HepG2 (cell line): ENCODE data around the gene CALR. TPM values are rescaled to one million over a fixed set of nuclear protein-coding genes. Genes with fewer than 3 reads are reported as not detected.

Source experiments
- CSRNP1 ChIP-seq: sonication (generic); formaldehyde crosslinking; IDR thresholded peaks from 2 replicates; pipeline ENCODE4 v1.8.1; 2023; ENCODE audit warnings: mild to moderate bottlenecking, missing genetic modification reagents
- GLI4 ChIP-seq: sonication (generic); formaldehyde crosslinking; IDR thresholded peaks from 2 replicates; pipeline ENCODE4 v1.5.1; 2020; ENCODE audit warnings: missing genetic modification reagents, mild to moderate bottlenecking, moderate library complexity, borderline replicate concordance
- GPN1 ChIP-seq: sonication (generic); formaldehyde crosslinking; IDR thresholded peaks from 2 replicates; pipeline ENCODE4 v1.5.1; 2020; ENCODE audit warnings: missing genetic modification reagents, borderline replicate concordance
- HCFC1 ChIP-seq: fragments of 150-350 bp; IDR thresholded peaks from 2 replicates; pipeline ENCODE4 v1.6.1; 2014; ENCODE audit warnings: low read depth, low read length
- HNRNPL ChIP-seq: fragments of 200-400 bp; formaldehyde crosslinking; IDR thresholded peaks from 2 replicates; pipeline ENCODE4 v1.6.1; 2017; ENCODE audit warnings: mild to moderate bottlenecking, low read depth, low read length
- KDM5A ChIP-seq: fragments of 200-600 bp; sonication (generic); IDR thresholded peaks from 2 replicates; pipeline ENCODE4 v1.7.0; 2018; ENCODE audit warnings: antibody characterized with exemption, mild to moderate bottlenecking, low read length, borderline replicate concordance
- KLF15 ChIP-seq: sonication (generic); formaldehyde crosslinking; IDR thresholded peaks from 2 replicates; pipeline ENCODE4 v1.8.1; 2023; ENCODE audit warnings: borderline replicate concordance, mild to moderate bottlenecking, inconsistent platforms, missing genetic modification reagents, mixed read lengths
- MTF1 ChIP-seq: sonication (generic); formaldehyde crosslinking; IDR thresholded peaks from 2 replicates; pipeline ENCODE4 v1.5.0; 2020; ENCODE audit warnings: missing genetic modification reagents
- NBN ChIP-seq: fragments of 450-650 bp; conservative IDR thresholded peaks from 2 replicates; pipeline ENCODE4 v1.6.1; 2017
- RFX3 ChIP-seq: IDR thresholded peaks from 2 replicates; pipeline ENCODE4 v1.6.1; 2016; ENCODE audit warnings: missing biosample characterization, missing genetic modification reagents
- ZFX ChIP-seq: sonication (generic); formaldehyde crosslinking; IDR thresholded peaks from 2 replicates; pipeline ENCODE4 v1.4.0; 2020; ENCODE audit warnings: mild to moderate bottlenecking, low read depth, missing genetic modification reagents, moderate library complexity
- ZNF703 ChIP-seq: sonication (generic); formaldehyde crosslinking; IDR thresholded peaks from 2 replicates; pipeline ENCODE4 v1.5.1; 2020; ENCODE audit warnings: missing genetic modification reagents, mild to moderate bottlenecking, moderate library complexity, borderline replicate concordance
- ZNF709 ChIP-seq: sonication (generic); formaldehyde crosslinking; IDR thresholded peaks from 2 replicates; pipeline ENCODE4 v1.5.0; 2020; ENCODE audit warnings: mild to moderate bottlenecking, missing genetic modification reagents
- ZNF773 ChIP-seq: sonication (generic); formaldehyde crosslinking; IDR thresholded peaks from 2 replicates; pipeline ENCODE4 v1.4.0; 2020; ENCODE audit warnings: missing genetic modification reagents, borderline replicate concordance
- ZNF83 ChIP-seq: sonication (generic); formaldehyde crosslinking; IDR thresholded peaks from 2 replicates; pipeline ENCODE4 v1.4.0; 2020; ENCODE audit warnings: missing genetic modification reagents, mild to moderate bottlenecking, borderline replicate concordance
- ZNF879 ChIP-seq: sonication (generic); formaldehyde crosslinking; IDR thresholded peaks from 2 replicates; pipeline ENCODE4 v1.8.1; 2023; ENCODE audit warnings: missing genetic modification reagents
- polyA plus RNA-seq, 8 experiments: library from polyadenylated mRNA; depleted of rRNA in 3 of 8; stranded (reverse) in 7 of 8; unstranded in 1 of 8; fragments of >200 nt; fragmentation: Illumina TruSeq in 4 of 8; extraction: Trizol in 4 of 8; gene quantifications; 2 replicates each; pipeline versions ENCODE4 v1.2.1 to v1.2.3, GENCODE V29; 2011 to 2016; ENCODE audit warnings: low read depth in 4 of 8, missing spikeins in 1 of 8, mixed read lengths in 1 of 8; ENCODE audit not compliant: insufficient read depth in 1 of 8
- total RNA-seq, 5 experiments: library from RNA; depleted of rRNA; stranded (reverse); fragments of >200 nt; fragmentation: Illumina TruSeq; extraction: Trizol; gene quantifications; 2 replicates each; pipeline ENCODE4 v1.2.3, GENCODE V29; 2016; ENCODE audit warnings: low read depth in 1 of 5
- TF ChIP-seq, protein P1 (sequence below): sonication (generic); formaldehyde crosslinking; IDR thresholded peaks from 2 replicates; pipeline ENCODE4 v1.9.0; 2021; ENCODE audit warnings: missing genetic modification reagents, mild to moderate bottlenecking, borderline replicate concordance
- TF ChIP-seq, protein P2 (sequence below): sonication (generic); formaldehyde crosslinking; IDR thresholded peaks from 2 replicates; pipeline ENCODE4 v1.5.0; 2020; ENCODE audit warnings: mild to moderate bottlenecking, missing genetic modification reagents
- TF ChIP-seq, protein P3 (sequence below): sonication (generic); formaldehyde crosslinking; IDR thresholded peaks from 2 replicates; pipeline ENCODE4 v1.5.0; 2020; ENCODE audit warnings: missing genetic modification reagents, mild to moderate bottlenecking, borderline replicate concordance
- TF ChIP-seq, protein P4 (sequence below): sonication (generic); formaldehyde crosslinking; IDR thresholded peaks from 2 replicates; pipeline ENCODE4 v1.5.0; 2020; ENCODE audit warnings: mild to moderate bottlenecking, missing genetic modification reagents, moderate library complexity

CALR gene
- total and polyA plus RNA-seq, 2 of the 13 experiments (the other 11 are each of a cell fraction or from before 2014, with no cell fraction given): 898 to 934 TPM

DNA sequence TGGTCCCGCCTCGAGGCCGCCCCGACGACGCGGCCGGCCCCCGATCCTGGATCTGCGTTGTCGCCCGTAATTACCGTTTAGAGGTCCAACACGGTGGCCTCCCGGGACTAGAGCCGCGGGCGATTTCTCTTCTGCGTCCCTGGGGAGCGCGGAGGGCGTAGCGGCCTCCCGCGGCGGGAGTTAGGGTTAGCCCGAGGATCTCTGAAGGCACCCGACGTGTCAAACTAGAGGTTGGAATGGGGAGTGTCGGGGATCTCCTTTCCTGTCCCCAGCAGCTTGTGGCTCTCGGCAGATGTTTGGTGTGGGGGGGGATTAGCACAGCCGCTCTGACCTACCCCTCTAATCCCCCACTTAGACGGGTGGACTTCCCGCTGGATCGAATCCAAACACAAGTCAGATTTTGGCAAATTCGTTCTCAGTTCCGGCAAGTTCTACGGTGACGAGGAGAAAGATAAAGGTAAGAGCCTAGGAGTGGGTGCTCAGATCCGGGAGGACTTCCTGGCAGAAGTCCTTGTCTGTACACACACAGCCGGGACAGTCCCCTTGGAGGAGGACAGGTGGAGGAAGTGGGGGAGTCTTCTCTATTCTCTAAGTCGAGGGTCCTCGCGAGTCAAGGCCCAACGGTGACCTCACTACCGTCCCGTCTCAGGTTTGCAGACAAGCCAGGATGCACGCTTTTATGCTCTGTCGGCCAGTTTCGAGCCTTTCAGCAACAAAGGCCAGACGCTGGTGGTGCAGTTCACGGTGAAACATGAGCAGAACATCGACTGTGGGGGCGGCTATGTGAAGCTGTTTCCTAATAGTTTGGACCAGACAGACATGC, 581 bp downstream of the CALR start (continued):
- TF ChIP-seq KLF15 (no peak), ZFX (CRISPR knock-in tag) (no peak), ZNF879 (CRISPR knock-in tag) (peak; percentile 85), RFX3 (CRISPR knock-in tag) (no peak), CSRNP1 (CRISPR knock-in tag) (no peak), GPN1 (no peak), ZNF709 (CRISPR knock-in tag) (no peak; the same call in 1 of the 2 replicates), ZNF773 (CRISPR knock-in tag) (no peak), HNRNPL (no peak), NBN (no peak), GLI4 (CRISPR knock-in tag) (peak; percentile 17; the same call in 1 of the 2 replicates), ZNF703 (CRISPR knock-in tag) (no peak), ZNF83 (CRISPR knock-in tag) (no peak), KDM5A (peak; percentile 64; the same call in 1 of the 2 replicates), HCFC1 (no peak), MTF1 (no peak)
- TF ChIP-seq, protein P1, sequence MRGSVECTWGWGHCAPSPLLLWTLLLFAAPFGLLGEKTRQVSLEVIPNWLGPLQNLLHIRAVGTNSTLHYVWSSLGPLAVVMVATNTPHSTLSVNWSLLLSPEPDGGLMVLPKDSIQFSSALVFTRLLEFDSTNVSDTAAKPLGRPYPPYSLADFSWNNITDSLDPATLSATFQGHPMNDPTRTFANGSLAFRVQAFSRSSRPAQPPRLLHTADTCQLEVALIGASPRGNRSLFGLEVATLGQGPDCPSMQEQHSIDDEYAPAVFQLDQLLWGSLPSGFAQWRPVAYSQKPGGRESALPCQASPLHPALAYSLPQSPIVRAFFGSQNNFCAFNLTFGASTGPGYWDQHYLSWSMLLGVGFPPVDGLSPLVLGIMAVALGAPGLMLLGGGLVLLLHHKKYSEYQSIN (CRISPR knock-in tag): no peak
- TF ChIP-seq, protein P2, sequence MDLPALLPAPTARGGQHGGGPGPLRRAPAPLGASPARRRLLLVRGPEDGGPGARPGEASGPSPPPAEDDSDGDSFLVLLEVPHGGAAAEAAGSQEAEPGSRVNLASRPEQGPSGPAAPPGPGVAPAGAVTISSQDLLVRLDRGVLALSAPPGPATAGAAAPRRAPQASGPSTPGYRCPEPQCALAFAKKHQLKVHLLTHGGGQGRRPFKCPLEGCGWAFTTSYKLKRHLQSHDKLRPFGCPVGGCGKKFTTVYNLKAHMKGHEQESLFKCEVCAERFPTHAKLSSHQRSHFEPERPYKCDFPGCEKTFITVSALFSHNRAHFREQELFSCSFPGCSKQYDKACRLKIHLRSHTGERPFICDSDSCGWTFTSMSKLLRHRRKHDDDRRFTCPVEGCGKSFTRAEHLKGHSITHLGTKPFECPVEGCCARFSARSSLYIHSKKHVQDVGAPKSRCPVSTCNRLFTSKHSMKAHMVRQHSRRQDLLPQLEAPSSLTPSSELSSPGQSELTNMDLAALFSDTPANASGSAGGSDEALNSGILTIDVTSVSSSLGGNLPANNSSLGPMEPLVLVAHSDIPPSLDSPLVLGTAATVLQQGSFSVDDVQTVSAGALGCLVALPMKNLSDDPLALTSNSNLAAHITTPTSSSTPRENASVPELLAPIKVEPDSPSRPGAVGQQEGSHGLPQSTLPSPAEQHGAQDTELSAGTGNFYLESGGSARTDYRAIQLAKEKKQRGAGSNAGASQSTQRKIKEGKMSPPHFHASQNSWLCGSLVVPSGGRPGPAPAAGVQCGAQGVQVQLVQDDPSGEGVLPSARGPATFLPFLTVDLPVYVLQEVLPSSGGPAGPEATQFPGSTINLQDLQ (CRISPR knock-in tag): no peak
- TF ChIP-seq, protein P3, sequence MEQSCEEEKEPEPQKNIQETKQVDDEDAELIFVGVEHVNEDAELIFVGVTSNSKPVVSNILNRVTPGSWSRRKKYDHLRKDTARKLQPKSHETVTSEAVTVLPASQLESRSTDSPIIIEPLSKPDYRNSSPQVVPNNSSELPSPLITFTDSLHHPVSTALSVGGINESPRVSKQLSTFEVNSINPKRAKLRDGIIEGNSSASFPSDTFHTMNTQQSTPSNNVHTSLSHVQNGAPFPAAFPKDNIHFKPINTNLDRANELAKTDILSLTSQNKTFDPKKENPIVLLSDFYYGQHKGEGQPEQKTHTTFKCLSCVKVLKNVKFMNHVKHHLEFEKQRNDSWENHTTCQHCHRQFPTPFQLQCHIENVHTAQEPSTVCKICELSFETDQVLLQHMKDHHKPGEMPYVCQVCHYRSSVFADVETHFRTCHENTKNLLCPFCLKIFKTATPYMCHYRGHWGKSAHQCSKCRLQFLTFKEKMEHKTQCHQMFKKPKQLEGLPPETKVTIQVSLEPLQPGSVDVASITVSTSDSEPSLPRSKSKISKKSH (CRISPR knock-in tag): no peak
- TF ChIP-seq, protein P4, sequence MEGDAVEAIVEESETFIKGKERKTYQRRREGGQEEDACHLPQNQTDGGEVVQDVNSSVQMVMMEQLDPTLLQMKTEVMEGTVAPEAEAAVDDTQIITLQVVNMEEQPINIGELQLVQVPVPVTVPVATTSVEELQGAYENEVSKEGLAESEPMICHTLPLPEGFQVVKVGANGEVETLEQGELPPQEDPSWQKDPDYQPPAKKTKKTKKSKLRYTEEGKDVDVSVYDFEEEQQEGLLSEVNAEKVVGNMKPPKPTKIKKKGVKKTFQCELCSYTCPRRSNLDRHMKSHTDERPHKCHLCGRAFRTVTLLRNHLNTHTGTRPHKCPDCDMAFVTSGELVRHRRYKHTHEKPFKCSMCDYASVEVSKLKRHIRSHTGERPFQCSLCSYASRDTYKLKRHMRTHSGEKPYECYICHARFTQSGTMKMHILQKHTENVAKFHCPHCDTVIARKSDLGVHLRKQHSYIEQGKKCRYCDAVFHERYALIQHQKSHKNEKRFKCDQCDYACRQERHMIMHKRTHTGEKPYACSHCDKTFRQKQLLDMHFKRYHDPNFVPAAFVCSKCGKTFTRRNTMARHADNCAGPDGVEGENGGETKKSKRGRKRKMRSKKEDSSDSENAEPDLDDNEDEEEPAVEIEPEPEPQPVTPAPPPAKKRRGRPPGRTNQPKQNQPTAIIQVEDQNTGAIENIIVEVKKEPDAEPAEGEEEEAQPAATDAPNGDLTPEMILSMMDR (CRISPR knock-in tag): no peak
